MCF 10A (cell line): ENCODE results near the gene FGFR4. TPM values are rescaled to one million over a fixed set of nuclear protein-coding genes. Genes with fewer than 3 reads are reported as not detected.

Experiments used
- BruUV-seq: library from RNA; stranded (reverse); fragments of 400-500 nt; replicated peaks from 2 replicates; lab custom pipeline; 2021; lab: Mats Ljungman, UMichigan
- CTCF ChIA-PET: fragments of 300-600 bp; sonication (Branson Sonifier 250); formaldehyde crosslinking; extraction: SDS; loops from one replicate; lab custom pipeline; 2021; ENCODE audit warnings: antibody characterized with exemption, inconsistent platforms; lab: Yijun Ruan, JAX
- POLR2A ChIA-PET: fragments of 300-600, 350-650 bp; sonication (Branson Sonifier 250); formaldehyde crosslinking; extraction: SDS; loops from one replicate; lab custom pipeline; 2020; ENCODE audit warnings: antibody characterized with exemption, inconsistent platforms; lab: Yijun Ruan, JAX
- DNase-seq: peaks from one replicate; pipeline ENCODE4 v3.0.0-alpha.2; 2018; ENCODE audit not compliant: unreplicated experiment
- H3K27ac Mint-ChIP-seq: one replicate; pipeline ENCODE4 v1.8.0; 2022; ENCODE audit warnings: mild to moderate bottlenecking, low read depth, mixed read lengths; ENCODE audit not compliant: unreplicated experiment
- H3K27me3 Mint-ChIP-seq: one replicate; pipeline ENCODE4 v1.8.0; 2022; ENCODE audit warnings: mixed read lengths; ENCODE audit not compliant: insufficient read depth, unreplicated experiment
- H3K36me3 Mint-ChIP-seq: one replicate; pipeline ENCODE4 v1.8.0; 2022; ENCODE audit warnings: mild to moderate bottlenecking, moderate library complexity, mixed read lengths; ENCODE audit not compliant: insufficient read depth, unreplicated experiment
- H3K4me1 Mint-ChIP-seq: one replicate; pipeline ENCODE4 v1.8.0; 2022; ENCODE audit warnings: mixed read lengths; ENCODE audit not compliant: insufficient read depth, unreplicated experiment
- H3K4me3 Mint-ChIP-seq: one replicate; pipeline ENCODE4 v1.8.0; 2022; ENCODE audit warnings: mild to moderate bottlenecking, moderate library complexity, mixed read lengths; ENCODE audit not compliant: unreplicated experiment
- H3K9me3 Mint-ChIP-seq: one replicate; pipeline ENCODE4 v1.8.0; 2022; ENCODE audit warnings: mixed read lengths; ENCODE audit not compliant: unreplicated experiment
- CTCF ChIP-seq: fragments of 200-600 bp; IDR thresholded peaks from one replicate; pipeline ENCODE4 v1.8.0; 2022; ENCODE audit warnings: antibody characterized with exemption, mild to moderate bottlenecking; ENCODE audit not compliant: unreplicated experiment
- intact Hi-C: fragments of 100-400 bp; cut with micrococcal nuclease; formaldehyde crosslinking; loops from 2 replicates; pipeline ENCODE4 v1.14.1; 2022
- total RNA-seq: library from RNA; stranded (reverse); gene quantifications from 2 replicates; pipeline ENCODE4 v1.2.3, GENCODE V29; 2022

Gene FGFR4
- total RNA-seq, 1 experiment from 2014 or later = 1.8 TPM

DNA sequence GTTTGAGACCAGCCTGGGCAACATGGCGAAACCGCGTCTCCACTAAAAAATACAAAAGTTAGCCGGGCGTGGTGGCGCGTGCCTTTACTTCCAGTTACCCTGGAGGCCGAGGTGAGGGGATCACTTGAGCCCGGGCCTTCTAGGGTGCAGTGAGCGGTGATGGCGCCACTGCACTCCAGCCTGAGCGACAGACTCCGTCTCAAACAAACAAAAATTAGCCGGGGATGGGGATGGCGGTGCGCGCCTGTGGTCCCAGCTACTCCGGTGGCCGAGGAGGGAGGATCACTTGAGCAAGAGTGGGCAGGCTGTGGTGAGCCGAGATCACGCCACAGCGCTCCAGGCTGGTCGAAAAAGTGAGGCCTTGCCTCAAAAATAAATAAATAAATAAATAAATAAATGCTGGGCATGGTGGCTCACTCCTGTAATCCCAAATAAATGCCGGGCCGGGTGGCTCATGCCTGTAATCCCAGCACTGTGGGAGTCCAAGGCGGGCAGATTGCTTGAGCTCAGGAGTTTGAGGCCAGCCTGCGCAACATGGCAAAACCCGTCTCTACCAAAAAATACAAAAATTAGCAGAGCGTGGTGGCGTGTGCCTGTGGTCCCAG lies 30.8 kb downstream of the FGFR4 start:
- Mint-ChIP-seq H3K9me3 (no peaks in the 10 kb centered on the region), H3K4me3 (no peak overlapping the region), H3K27me3 (no peaks in the 10 kb centered on the region), H3K27ac (no peak overlapping the region), H3K4me1 (peaks cover 4% of the 10 kb centered on the region), H3K36me3 (no peaks in the 10 kb centered on the region)
- no peak for TF ChIP-seq CTCF
- intact Hi-C loops = no loop called here
- CTCF ChIA-PET = interaction anchor here (0.6 to 1.6 kb wide), 3 partner anchors 10 to 1083 kb away, joined by 3 to 6 read pairs (median 3); no protein-coding TSS in a partner anchor
- no peak for DNase-seq
- BruUV-seq = no TSS peak
- POLR2A ChIA-PET = interaction anchor here (0.6 kb wide), 1 partner anchor 31 kb away, joined by 3 read pairs; no protein-coding TSS in a partner anchor

GRCh38 chr5:177122566-177122965 lies 35.9 kb downstream of the FGFR4 start:
- BruUV-seq = no TSS peak
- no peak for DNase-seq
- TF ChIP-seq CTCF = no peak
- peaks cover 5% of the 10 kb centered on the region for H3K36me3 Mint-ChIP-seq
- no peaks in the 10 kb centered on the region for H3K27me3 Mint-ChIP-seq
- ChIA-PET POLR2A (interaction anchor here (0.6 kb wide), 1 partner anchor 282 kb away, joined by 3 read pairs; no protein-coding TSS in a partner anchor), CTCF (interaction anchor here (0.9 to 2.8 kb wide), 2 partner anchors 10 to 62 kb away, joined by 4 to 21 read pairs; no protein-coding TSS in a partner anchor)
- no peak overlapping the region for H3K4me3 Mint-ChIP-seq
- no peaks in the 10 kb centered on the region for H3K9me3 Mint-ChIP-seq
- peaks cover 5% of the 10 kb centered on the region for H3K4me1 Mint-ChIP-seq
- intact Hi-C loops = no loop called here
- no peak overlapping the region for H3K27ac Mint-ChIP-seq

DNA sequence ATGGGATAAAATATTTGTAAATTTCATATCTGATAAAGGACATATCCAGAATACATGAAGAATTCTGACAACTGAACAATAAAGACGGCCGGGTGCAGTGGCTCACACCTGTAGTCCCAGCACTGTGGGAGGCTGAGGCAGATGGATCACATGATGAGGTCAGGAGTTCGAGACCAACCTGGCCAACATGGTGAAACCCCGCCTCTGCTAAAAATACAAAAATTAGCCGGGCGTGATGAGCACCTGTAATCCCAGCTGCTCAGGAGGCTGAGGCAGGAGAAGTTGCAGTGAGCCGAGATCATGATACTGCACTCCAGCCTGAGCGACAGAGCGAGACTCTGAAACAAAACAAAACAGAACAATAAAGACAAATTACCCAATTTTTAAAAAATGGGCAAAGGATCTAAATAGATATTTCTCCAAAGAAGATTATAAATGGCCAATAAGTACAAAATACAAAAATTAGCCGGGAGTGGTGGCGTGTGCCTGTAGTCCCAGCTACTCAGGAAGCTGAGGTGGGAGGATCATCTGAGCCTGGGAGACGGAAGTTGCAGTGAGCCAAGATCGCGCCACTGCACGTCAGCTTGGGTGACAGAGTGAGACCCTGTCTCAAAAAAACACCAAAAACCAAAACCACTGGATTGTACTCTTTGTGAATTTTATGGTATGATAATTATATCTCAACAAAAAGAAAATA lies 37.2 kb downstream of the FGFR4 start:
- H3K4me3 Mint-ChIP-seq = no peak overlapping the region
- POLR2A ChIA-PET = interaction anchor here (0.9 to 1.4 kb wide), 2 partner anchors 10 to 158 kb away, joined by 3 to 7 read pairs; partner anchors contain the start of gene NSD1
- intact Hi-C loops = no loop called here

More for the DNA sequence above, 37.2 kb downstream of the FGFR4 start:
- DNase-seq = no peak
- Mint-ChIP-seq H3K27me3 (no peaks in the 10 kb centered on the region), H3K27ac (no peak overlapping the region), H3K4me1 (peaks cover 11% of the 10 kb centered on the region), H3K9me3 (no peaks in the 10 kb centered on the region), H3K36me3 (peaks cover 5% of the 10 kb centered on the region)
- TF ChIP-seq CTCF = no peak
- CTCF ChIA-PET = interaction anchor here (1.0 to 14.1 kb wide), 2 partner anchors 11 to 463 kb away, joined by 3 to 140 read pairs; no protein-coding TSS in a partner anchor
- BruUV-seq = no TSS peak
